A549 (cell line): ENCODE data around the gene AMFR. TPM values are rescaled to one million over a fixed set of nuclear protein-coding genes. Genes with fewer than 3 reads are reported as not detected.

Experiments used
- ATAC-seq, 2 experiments: fragments of 200-7000 bp in 1 of 2; fragments of >200 bp in 1 of 2; cut with Nextera tagmentation in 1 of 2; cut with Tn5 transposase in 1 of 2; 3 replicates each; pipeline versions ENCODE4 v1.8.0 to v1.9.1; 2018 to 2020; ENCODE audit warnings: mild to moderate bottlenecking in 1 of 2, moderate library complexity in 1 of 2
- CTCF ChIA-PET: fragments of 300-600 bp; sonication (Branson Sonifier 250); formaldehyde crosslinking; extraction: SDS; loops from one replicate; lab custom pipeline; 2021; ENCODE audit warnings: antibody characterized with exemption, inconsistent platforms; lab: Yijun Ruan, JAX
- POLR2A ChIA-PET: fragments of 350-600 bp; formaldehyde crosslinking; extraction: SDS; loops from one replicate; lab custom pipeline; 2021; ENCODE audit warnings: antibody characterized with exemption, inconsistent platforms; lab: Yijun Ruan, JAX
- DNase-seq, 2 experiments: peaks; one replicate each; pipeline versions ENCODE4 v3.0.0 to v3.0.0-alpha.2; 2011 to 2016; ENCODE audit warnings: low read depth in 1 of 2, low spot score in 1 of 2
- FAIRE-seq: peaks from 2 replicates; lab custom pipeline; 2011; peaks lifted over from hg19 to GRCh38; lab: Jason Lieb, UNC
- H3K27ac ChIP-seq, 2 experiments: fragments of >200 bp; sonication (Bioruptor Twin); formaldehyde crosslinking; 3 replicates each; pipeline ENCODE4 v1.5.1; 2016 to 2017
- H3K4me1 ChIP-seq: fragments of >200 bp; sonication (Bioruptor Twin); formaldehyde crosslinking; 3 replicates; pipeline ENCODE4 v1.6.1; 2016
- H3K4me2 ChIP-seq: fragments of >200 bp; sonication (Bioruptor Twin); formaldehyde crosslinking; 3 replicates; pipeline ENCODE4 v1.6.1; 2016
- H3K4me3 ChIP-seq: fragments of >200 bp; sonication (Bioruptor Twin); formaldehyde crosslinking; 3 replicates; pipeline ENCODE4 v1.5.1; 2016
- H3K9me3 ChIP-seq: fragments of >200 bp; sonication (Bioruptor Twin); formaldehyde crosslinking; 3 replicates; pipeline ENCODE4 v1.6.1; 2016
- CHD2 ChIP-seq: fragments of 150-350 bp; IDR thresholded peaks from 2 replicates; pipeline ENCODE4 v1.6.1; 2014; ENCODE audit warnings: low read length; ENCODE audit not compliant: partially characterized antibody
- EHF ChIP-seq: fragments of 250-450 bp; sonication (Bioruptor Pico); IDR thresholded peaks from 2 replicates; pipeline ENCODE4 v1.5.0; 2020; ENCODE audit warnings: mild to moderate bottlenecking
- FOXS1 ChIP-seq: fragments of 250-450 bp; sonication (Bioruptor Pico); IDR thresholded peaks from 2 replicates; pipeline ENCODE4 v1.5.0; 2020; ENCODE audit warnings: mild to moderate bottlenecking, moderate library complexity
- HES2 ChIP-seq: fragments of >200 bp; sonication (Bioruptor Twin); formaldehyde crosslinking; IDR thresholded peaks from 2 replicates; pipeline ENCODE4 v1.6.1; 2016
- HEYL ChIP-seq: fragments of 250-450 bp; sonication (Bioruptor Pico); IDR thresholded peaks from 2 replicates; pipeline ENCODE4 v1.8.0; 2021; ENCODE audit warnings: mild to moderate bottlenecking, moderate library complexity
- HMGXB4 ChIP-seq: fragments of 250-450 bp; sonication (Bioruptor Pico); IDR thresholded peaks from 2 replicates; pipeline ENCODE4 v1.5.0; 2021; ENCODE audit warnings: mild to moderate bottlenecking, moderate library complexity, borderline replicate concordance
- HOXB5 ChIP-seq: fragments of 250-450 bp; sonication (Bioruptor Pico); IDR thresholded peaks from 2 replicates; pipeline ENCODE4 v1.5.0; 2020; ENCODE audit warnings: mild to moderate bottlenecking, moderate library complexity
- KDM1A ChIP-seq: fragments of 200-600 bp; sonication (generic); IDR thresholded peaks from 2 replicates; pipeline ENCODE4 v1.6.1; 2016; ENCODE audit warnings: low read depth, mild to moderate bottlenecking
- MAX ChIP-seq: IDR thresholded peaks from 2 replicates; pipeline ENCODE4 v1.6.1; 2012
- MYC ChIP-seq: IDR thresholded peaks from 2 replicates; pipeline ENCODE4 v1.6.1; 2012; ENCODE audit warnings: mild to moderate bottlenecking, inconsistent platforms, low read length, improper control_type of control experiment, borderline replicate concordance
- NFE2L2 ChIP-seq: fragments of 150-350 bp; conservative IDR thresholded peaks from 2 replicates; pipeline ENCODE4 v1.6.1; 2014; ENCODE audit warnings: low read length
- NPAS2 ChIP-seq: fragments of 250-450 bp; sonication (Bioruptor Pico); IDR thresholded peaks from 2 replicates; pipeline ENCODE4 v1.8.0; 2022; ENCODE audit warnings: mild to moderate bottlenecking, moderate library complexity, borderline replicate concordance
- RFX5 ChIP-seq: fragments of 450-650 bp; IDR thresholded peaks from 2 replicates; pipeline ENCODE4 v1.7.1; 2014; ENCODE audit warnings: antibody characterized with exemption, mild to moderate bottlenecking, moderate library complexity
- ZC3H11A ChIP-seq: fragments of 450-650 bp; IDR thresholded peaks from 2 replicates; pipeline ENCODE4 v1.6.1; 2014; ENCODE audit warnings: antibody characterized with exemption, mild to moderate bottlenecking
- WGBS: methylation state at CpG from one replicate; pipeline ENCODE4 v1.1.6; 2017; ENCODE audit errors: missing lambda C conversion rate; 5-methylcytosine and 5-hydroxymethylcytosine counted together
- polyA plus RNA-seq, 4 experiments: library from polyadenylated mRNA; depleted of rRNA in 3 of 4; stranded (reverse); fragments of >200 nt; fragmentation: RNase III in 1 of 4; extraction: RNeasy Plus Mini Kit Qiagen cat#74134 plus additional on column Dnase treatment in 1 of 4; gene quantifications; 2 replicates in 3 of 4; 3 replicates in 1 of 4; pipeline ENCODE4 v1.2.3, GENCODE V29; 2011 to 2017

The AMFR gene
- polyA plus RNA-seq, 2 of the 4 experiments (the other 2 are of a cell fraction) = 68.9 to 88.5 TPM

GRCh38 chr16:56347166-56347565, 78.2 kb downstream of the AMFR start:
- no peak overlapping the region for H3K4me2 ChIP-seq
- DNase-seq (no peak), FAIRE-seq (no peak), ATAC-seq (no peak)
- CTCF ChIA-PET = interaction anchor here (0.8 to 5.0 kb wide), 4 partner anchors 9 to 29 kb away, joined by 3 to 39 read pairs (median 5); no protein-coding TSS in a partner anchor
- TF ChIP-seq HMGXB4 (CRISPR knock-in tag) (no peak), FOXS1 (no peak), MYC (no peak), HOXB5 (no peak), ZC3H11A (no peak), CHD2 (no peak)
- peaks cover 10% of the 10 kb centered on the region; the same call in 1 of the 3 replicates for H3K4me1 ChIP-seq
- POLR2A ChIA-PET = no interaction called here
- H3K27ac ChIP-seq = no peak overlapping the region
- H3K4me3 ChIP-seq = no peak overlapping the region
- H3K9me3 ChIP-seq = no peaks in the 10 kb centered on the region
- 70% methylated on average over 2 of the region's 8 CpGs for WGBS

GRCh38 chr16:56346131-56346890, 79.0 kb downstream of the AMFR start:
- no peak for TF ChIP-seq KDM1A
- TF ChIP-seq HEYL (CRISPR knock-in tag) = no peak
- no peak for TF ChIP-seq RFX5
- TF ChIP-seq MAX = no peak
- no peak for TF ChIP-seq NPAS2 (CRISPR knock-in tag)
- TF ChIP-seq, all 56 proteins: peak for 0
- CTCF ChIA-PET = interaction anchor here (0.8 to 5.0 kb wide), 3 partner anchors 9 to 14 kb away, joined by 3 to 39 read pairs (median 7); no protein-coding TSS in a partner anchor
- no peak for DNase-seq
- Histone ChIP-seq H3K4me2 (no peak overlapping the region), H3K9me3 (no peaks in the 10 kb centered on the region), H3K27ac (no peak overlapping the region), H3K4me1 (peaks cover 10% of the 10 kb centered on the region; the same call in 1 of the 3 replicates), H3K4me3 (no peak overlapping the region)
- no peak for ATAC-seq
- WGBS = 87% methylated on average over 14 of the region's 15 CpGs
- POLR2A ChIA-PET = no interaction called here
- no peak for FAIRE-seq

- FAIRE-seq = no peak
- CTCF ChIA-PET = interaction anchor here (0.6 to 5.0 kb wide), 4 partner anchors 10 to 258 kb away, joined by 3 to 39 read pairs (median 4); no protein-coding TSS in a partner anchor
- WGBS = 83% methylated on average over 10 of the region's 13 CpGs
Observed at GRCh38 chr16:56345406-56346050, 79.8 kb downstream of the AMFR start.

More at GRCh38 chr16:56345406-56346050, 79.8 kb downstream of the AMFR start:
- H3K4me2 ChIP-seq = no peak overlapping the region
- ATAC-seq = no peak
- no peak overlapping the region for H3K27ac ChIP-seq
- POLR2A ChIA-PET = no interaction called here
- H3K4me3 ChIP-seq = no peak overlapping the region
- DNase-seq = no peak
- no peak for TF ChIP-seq HES2
- TF ChIP-seq KDM1A = no peak
- no peak for TF ChIP-seq EHF (CRISPR knock-in tag)
- no peak for TF ChIP-seq NFE2L2
- no peak for TF ChIP-seq RFX5
- H3K9me3 ChIP-seq = no peaks in the 10 kb centered on the region
- H3K4me1 ChIP-seq = peaks cover 10% of the 10 kb centered on the region; the same call in 1 of the 3 replicates
